8988T (cell line): ENCODE results near the gene TPK1.
"Not testable (repeated sequence)": the region's sequence is repeated elsewhere in the genome, so short reads cannot be mapped to it uniquely, and the experiment has no call there.

Experiments
- DNase-seq: peaks from one replicate; pipeline ENCODE4 v3.0.0; 2011

TPK1 gene

DNA sequence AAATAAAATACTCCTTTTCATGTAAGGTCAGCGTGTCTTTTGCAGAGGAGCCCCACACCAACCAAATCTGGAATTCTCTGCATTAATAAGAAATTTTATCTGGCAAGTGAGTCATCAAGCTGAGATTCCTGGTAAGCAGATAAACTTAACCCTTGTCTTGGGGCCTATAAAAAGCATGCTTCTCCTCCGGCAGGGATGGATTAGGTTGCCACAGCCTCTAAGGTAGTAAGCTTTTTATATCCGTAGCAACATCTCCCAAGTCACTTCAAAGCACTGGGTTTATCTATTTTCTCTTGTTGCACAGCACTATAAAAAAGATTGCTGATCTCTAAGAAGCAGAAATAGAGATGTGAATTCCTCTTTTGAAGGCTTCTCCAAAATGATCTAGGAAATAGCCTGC, 229.6 kb downstream of the TPK1 start:
- DNase-seq: no peak

- no peak for DNase-seq
These were observed 238.9 kb downstream of the TPK1 start for GRCh38 chr7:144596953-144597352.

DNA sequence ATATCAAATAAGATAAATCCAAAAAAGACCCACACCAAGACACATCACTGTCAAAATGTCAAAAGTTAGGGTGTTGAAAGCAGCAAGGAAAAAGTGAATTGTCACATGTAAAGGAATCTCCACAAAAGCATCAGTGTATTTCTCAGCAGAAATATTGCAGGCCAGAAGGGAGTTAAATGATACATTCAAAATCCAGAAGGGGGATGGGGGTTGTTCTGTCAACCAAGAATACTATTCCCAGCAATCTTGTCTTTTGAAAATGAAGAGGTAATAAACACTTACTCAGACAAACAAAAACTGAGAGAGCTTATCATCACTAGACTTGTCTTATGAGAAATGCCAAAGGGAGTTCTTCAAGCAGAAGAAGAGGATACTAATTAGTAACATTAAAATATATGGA, 241.3 kb downstream of the TPK1 start:
- DNase-seq: no peak

- DNase-seq: no peak
These were observed 247.2 kb downstream of the TPK1 start for GRCh38 chr7:144588559-144589051.

GRCh38 chr7:144587701-144588100, 248.2 kb downstream of the TPK1 start:
- no peak for DNase-seq

DNA sequence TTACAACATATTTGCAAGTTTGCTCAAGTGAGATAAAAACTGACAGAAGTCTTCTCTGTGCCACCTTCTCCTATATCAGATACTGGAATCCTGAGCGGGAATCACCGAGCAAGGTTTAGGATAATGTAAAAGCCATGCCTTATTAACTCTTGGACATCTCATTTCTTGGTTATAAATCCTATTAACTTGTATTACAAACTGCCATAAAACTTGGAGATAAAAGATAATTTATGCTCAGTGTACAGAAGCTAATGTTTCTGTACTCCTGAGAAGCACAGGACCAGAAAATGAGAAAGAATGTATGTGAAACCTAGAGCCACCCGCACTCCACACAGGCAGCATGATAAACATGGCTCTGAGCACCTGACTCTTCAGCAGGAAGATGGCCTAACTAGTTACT, 251.1 kb downstream of the TPK1 start:
- DNase-seq: no peak

DNA sequence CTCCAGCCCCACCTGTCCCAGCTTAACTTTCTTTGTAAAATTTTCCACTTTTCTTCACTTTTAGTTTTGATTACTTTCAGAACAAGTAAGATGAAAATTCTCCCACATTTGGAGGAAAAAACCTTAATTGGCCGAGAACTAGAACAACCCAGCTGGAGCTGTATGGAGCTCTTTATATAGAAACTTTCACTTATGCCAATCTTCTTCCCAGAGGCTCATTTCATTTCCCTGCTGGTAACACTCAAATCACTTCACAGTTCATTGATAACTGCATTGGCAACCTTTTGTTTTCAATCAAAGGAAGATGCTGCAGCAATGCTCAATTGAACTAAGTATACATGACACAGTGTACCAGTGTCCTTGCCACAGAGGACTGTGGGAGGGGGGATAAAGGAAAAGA, 256.2 kb downstream of the TPK1 start:
- no peak for DNase-seq

- DNase-seq: no peak
These were observed 260.4 kb downstream of the TPK1 start for GRCh38 chr7:144575456-144575855.

GRCh38 chr7:144574753-144575152, 261.1 kb downstream of the TPK1 start:
- DNase-seq: not testable (repeated sequence)

GRCh38 chr7:144568233-144568632, 267.6 kb downstream of the TPK1 start:
- no peak for DNase-seq

GRCh38 chr7:144565586-144565985, 270.3 kb downstream of the TPK1 start:
- no peak for DNase-seq

- DNase-seq: no peak
These were observed 286.0 kb downstream of the TPK1 start for GRCh38 chr7:144549861-144550260.

- DNase-seq: no peak
These were observed 287.3 kb downstream of the TPK1 start for GRCh38 chr7:144548556-144548955.

DNA sequence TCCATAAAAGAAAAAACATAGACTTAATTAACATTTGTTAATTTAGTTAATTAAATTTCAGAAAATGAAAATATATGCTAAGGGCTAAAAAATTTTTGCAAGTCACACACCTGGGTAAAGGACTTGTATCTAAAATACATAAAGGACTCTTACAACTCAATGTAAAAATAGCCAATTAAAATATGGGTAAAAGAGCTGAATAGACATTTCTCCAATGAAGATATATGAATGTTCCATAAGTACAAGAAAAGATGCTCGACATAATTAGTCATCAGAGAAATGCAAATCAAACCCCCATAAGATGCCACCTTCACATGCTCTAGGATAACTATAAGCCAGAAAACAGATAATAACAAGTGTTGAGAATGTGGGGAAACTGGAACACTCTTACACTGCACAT, 288.0 kb downstream of the TPK1 start:
- no peak for DNase-seq

GRCh38 chr7:144546782-144547181, 289.1 kb downstream of the TPK1 start:
- DNase-seq: no peak

- DNase-seq: no peak
These were observed 290.5 kb downstream of the TPK1 start for GRCh38 chr7:144545330-144545729.

- DNase-seq: no peak
These were observed 301.0 kb downstream of the TPK1 start for GRCh38 chr7:144534655-144535395.

DNA sequence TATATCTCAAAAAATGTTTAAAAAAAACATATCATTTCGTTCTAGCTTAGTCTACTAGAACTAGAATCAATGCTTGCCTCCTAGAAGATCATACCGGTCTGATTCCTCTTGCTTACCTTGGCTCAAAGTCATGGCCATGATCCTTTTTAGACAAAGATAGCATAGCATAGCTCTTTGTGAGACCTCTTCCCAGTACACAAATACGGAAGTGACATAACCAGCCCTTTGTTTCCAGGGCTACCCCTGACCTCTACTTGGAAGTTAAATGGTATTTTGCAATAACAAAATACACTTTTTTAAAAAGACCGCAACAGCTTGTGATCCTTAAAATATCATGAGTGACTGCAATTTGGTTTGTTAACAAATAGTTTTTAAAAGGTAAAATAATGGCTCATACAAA, 301.7 kb downstream of the TPK1 start:
- no peak for DNase-seq

GRCh38 chr7:144531181-144531580, 304.7 kb downstream of the TPK1 start:
- DNase-seq: no peak

- DNase-seq: no peak
These were observed 306.5 kb downstream of the TPK1 start for GRCh38 chr7:144529269-144529926.

DNA sequence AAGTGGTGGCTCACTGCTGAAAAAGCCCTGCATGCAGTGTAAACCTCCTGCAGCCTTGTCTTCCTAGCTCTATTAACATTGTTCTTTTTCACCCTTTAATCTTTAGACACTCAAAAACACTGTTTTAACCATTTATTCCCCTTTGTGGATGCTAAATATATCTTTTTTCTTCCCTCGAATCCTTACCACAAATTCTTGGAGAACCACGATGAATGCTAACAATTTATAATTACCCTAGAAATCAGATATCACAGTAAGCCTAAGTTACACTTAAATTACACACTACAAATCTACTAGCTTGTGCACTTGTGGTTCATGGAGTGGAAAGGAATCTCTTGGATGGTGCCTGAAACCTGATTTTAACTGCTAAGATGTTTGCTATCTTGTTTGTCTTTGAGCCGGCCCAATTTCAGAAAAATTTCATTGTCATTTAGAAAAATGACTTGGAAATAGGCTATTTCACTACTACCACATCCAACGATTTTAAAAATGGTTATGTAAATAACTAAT, 307.3 kb downstream of the TPK1 start:
- DNase-seq: no peak

GRCh38 chr7:144527051-144527471, 308.8 kb downstream of the TPK1 start:
- DNase-seq: no peak

DNA sequence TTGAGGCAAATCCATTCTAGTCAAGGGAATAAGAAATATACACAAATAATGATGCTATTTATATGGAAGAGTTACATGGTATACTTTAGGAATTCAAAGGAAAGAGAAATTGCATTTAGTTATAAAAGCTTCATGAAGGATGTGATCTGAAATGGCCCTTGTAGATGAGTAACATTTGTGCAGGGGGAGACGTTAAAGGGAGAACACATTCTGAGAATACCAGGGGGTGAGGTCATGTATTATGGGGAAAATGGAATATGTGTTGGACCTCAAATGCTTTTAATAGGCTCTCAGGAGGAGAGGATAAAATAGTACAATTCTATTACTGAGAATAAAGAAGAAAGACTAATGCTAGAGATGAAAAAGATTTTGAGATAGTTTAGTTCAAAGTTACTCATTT, 309.9 kb downstream of the TPK1 start:
- DNase-seq: no peak

- DNase-seq: no peak
These were observed 311.6 kb downstream of the TPK1 start for GRCh38 chr7:144524271-144524670.
